NCI-H2029 treated with DMSO at 0.1 percent for 48 hours (cell line): Measurements from ENCODE around the gene DOCK1.

Source experiments
- DNase-seq: peaks from one replicate; lab custom pipeline; 2025; lab: John Stamatoyannopoulos, UW

DOCK1 gene

DNA sequence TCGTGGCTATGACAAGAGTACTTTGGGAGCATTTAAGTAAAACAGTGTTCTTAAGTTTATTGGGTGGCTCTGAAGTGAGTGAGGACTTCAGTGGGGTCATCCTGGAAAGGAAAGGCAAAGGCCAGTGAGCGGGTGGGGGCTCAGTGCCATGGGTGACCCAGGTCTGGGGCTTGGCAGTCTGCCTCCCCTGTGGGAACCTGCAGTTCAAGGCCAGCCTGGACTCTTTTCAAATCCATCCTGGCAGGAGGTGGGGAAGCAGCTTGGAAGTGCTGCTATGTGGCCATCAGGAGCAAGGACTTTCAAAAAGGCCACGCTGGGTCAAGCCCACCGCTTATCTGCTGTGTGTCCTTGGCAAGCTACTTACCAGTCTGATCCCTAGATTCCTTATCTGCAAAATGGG is 495.0 kb downstream of the DOCK1 start:
- no peak for DNase-seq

DNA sequence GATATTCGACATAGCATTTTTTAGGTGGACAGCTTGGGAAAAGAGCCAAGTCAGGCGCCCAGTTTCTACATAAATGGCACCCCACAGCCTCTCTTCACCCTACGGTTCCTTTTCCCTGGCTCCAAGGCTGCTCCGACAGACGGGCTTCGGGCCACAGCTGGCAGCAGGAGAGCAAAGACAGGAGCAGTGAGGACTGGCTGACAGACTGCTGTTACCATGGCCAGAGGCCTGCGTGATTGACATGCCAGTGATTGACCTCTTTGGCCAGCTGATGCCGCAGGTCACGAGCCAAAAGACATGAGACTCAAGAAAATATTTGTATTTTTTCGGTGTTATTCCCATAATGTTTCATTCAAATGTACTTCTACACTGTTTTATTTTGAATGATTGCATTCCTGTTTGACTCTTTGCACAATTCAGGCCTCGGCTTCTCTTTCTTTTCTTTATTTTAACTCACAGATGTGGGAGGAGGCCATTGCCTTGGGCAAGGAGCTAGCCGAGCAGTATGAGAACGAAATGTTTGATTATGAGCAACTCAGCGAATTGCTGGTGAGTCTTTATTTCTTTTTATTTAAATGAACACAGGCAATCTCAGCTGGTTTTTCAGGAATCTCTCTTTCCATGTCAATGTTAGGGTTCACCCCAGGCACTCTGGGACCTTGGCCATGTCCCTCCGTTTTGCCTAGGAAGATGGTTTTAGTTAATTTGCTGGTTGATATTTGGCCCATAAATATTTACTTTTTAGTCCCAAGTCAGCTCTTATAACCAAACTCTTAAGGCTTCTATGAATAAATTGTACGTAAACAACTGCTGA is 497.6 kb downstream of the DOCK1 start:
- no peak for DNase-seq

DNA sequence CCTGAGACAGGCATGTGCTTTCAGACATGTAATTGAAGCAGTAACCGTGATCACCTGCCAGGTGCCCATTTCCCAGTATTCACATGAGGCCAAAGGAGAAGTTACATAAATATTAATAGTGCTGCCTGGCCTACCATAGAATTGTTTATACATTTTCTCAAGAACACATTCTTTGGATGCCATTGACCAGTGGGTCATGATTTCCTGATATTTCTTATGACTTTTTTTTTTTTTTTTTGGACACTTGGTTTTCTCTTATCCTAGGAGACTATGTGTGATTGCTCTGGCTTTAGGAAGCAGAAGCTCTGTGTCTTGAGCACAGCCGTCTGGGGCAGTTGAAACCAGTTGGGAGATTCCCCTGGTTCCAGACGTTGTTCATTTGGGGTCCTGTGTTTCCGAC is 500.0 kb downstream of the DOCK1 start:
- DNase-seq, result no peak

DNA sequence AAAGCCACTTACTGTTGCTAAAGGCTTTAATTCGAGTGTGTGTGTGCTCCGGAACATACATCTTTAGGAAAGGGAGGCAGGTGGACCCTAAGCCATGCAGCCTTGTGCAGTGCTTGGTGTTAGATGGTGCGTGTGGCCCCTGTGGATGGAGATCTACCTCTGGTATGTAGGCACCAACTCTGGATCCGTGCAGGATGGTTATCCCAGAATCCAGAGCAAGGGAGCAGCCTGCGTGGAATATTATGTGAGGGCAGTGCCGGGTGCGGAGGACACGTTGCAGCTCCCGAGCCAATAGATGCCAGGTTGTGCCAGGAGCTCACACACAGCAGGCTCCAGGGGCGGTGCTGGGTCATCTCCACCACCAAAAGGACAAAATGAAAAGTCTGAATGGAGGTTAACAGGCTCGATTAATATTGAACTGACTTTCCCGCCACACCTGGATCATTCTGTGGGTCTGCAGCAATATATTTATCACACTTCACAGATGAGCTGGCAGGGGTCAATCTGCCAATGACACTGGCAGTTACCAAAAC is 500.9 kb downstream of the DOCK1 start:
- no peak for DNase-seq

DNA sequence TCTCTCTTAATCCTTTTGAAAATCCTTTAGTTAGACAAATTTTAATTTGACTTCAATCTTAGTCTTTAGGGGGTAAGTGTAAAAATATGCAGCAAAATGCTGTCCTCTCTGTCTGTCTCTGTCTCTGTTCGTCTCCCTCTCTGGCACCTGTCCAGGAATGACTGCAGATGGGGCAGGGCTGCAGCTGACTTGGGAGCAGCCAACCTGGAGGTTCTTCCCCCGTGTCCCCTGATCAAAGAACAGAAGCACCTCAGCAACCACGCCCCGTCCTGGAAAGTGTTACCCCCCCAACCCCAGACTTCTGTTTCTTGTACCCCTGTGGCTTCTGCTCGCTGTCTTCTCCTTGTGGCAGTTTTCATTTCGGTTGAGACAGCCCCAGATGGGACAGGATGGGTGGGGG is 502.3 kb downstream of the DOCK1 start:
- no peak for DNase-seq

DNA sequence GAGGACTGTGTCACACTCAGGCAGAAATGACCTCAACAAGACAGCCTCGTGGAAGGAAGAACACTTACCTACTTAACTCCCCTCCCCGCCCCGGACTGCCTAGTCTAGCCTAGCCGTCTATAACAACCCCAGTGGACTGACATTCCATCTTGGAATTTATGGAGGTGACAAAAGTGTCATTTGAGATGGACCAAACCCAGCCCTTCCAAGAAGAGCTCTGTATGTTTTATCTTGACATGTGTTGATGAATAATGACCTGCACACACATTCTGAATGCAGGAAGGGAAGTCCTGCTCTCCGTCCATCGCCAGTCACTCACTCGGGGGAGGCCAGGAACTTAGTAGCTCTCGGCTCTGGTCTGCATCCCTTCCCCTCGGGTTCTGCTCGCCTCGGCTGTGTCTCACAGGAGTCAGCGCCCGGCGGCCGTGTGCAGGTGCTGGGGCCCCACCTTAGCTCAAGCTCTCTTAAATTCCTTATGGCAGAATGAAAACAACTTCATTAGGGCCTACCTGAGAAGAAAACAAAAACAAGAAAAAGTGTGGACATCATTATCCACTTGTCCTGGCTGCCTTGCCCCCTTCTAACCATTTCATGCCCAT is 503.0 kb downstream of the DOCK1 start:
- no peak for DNase-seq

DNA sequence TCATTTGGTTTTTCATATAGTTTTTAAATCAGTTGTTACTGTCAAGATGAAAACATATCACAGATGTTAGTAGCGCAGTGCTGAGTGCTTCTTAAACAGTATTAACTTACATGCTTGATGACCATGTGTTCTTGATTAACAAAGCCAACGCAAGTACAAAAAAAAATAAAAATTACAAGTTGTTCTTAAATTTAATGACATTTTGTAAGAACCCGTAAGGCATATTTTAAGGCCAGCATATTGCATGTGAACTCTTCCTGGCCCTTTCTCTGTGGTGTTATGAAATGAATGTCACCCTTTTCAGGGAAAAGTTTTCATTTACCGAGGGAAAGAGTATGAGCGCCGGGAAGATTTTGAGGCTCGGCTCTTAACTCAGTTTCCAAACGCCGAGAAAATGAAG is 503.5 kb downstream of the DOCK1 start:
- DNase-seq, result no peak

DNA sequence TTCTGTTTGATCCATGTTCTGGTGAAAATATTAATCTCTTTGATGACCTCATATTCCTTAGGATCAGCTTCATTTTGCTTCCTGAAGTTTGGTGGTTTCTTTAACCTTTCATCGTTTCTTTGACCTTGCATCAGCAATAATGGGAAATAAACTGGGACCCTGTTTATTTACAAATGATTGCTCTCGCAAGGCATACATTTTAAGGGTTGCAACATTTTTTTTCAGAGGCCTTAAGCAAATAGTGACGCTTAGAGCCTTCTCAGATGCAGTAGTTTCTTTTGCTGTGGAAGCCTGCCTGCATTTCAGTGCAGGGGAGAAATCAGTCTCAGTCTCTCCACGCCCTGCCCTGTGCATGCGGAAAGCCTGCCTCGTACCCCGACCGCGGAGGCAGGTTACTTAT is 504.8 kb downstream of the DOCK1 start:
- no peak for DNase-seq

DNA sequence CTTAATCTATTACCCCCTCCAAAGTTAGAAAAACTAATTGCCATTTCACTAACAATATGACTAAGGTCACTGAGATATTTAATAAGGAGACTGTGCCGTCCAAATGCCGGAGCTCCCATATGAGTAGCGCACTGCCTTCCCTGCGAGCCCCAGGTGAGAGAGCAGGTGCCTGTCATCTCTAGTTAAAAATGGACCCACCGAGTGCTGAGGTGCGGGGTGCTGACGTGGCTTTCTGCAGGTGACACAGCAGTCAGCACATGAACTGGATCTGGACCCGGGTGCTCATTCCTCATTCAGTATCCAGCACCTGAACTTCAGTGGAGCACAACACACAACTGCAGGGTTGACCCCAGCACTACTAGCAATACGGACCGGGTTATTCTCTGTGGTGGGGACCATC is 505.8 kb downstream of the DOCK1 start:
- DNase-seq, result no peak

DNA sequence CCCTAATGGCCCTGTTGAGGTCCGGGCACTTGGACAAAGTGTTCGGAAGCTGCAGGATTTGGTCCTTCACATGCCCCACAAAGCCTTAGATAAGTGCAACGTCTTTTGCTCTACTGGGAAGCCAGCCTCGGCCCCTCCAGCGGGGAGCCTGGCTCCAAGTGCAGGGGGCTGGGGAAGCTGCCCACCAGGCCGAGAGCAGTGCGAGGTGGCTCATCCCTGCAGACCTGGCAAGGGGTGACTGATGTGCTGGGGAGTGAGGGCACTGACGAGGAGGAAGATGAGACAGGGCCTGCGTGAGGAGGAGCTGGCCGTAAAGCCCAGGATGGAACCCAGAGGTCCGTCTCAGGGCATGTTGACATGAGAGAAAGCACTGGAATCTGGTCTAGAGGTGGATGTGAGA is 508.1 kb downstream of the DOCK1 start:
- no peak for DNase-seq

DNA sequence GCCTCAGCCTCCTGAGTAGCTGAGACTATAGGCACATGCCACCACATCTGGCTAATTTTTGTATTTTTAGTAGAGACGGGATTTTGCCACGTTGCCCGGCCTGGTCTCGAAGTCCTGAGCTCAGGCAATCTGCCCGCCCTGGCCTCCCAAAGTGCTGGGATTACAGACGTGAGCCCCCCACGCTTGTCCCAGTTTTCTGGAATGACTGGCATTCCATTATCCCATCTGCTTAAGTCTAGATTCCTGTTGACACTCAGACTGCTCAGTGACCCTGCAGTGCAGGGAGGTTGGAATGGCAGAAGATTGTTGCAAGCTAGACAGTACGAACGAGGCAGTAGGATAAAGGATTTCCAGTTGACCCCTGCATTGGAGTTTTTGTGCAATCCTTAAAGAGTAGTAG is 508.8 kb downstream of the DOCK1 start:
- no peak for DNase-seq

DNA sequence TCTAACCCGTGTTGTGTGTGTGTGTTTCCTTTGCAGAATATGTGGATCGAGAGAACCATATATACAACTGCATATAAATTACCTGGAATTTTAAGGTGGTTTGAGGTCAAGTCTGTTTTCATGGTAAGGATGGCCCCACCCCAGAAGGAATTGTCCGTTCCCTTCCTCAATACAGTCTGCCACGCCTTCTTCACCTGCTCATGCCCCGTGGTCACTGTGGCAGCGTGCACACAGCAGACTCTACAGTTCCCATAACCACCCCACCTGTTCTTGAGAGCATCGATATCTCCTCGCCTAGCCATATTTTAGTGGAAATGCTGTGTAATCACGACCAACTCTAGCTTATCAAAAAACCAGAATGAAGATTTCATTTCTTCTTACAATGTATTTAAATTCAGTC is 509.9 kb downstream of the DOCK1 start:
- DNase-seq, result no peak

DNA sequence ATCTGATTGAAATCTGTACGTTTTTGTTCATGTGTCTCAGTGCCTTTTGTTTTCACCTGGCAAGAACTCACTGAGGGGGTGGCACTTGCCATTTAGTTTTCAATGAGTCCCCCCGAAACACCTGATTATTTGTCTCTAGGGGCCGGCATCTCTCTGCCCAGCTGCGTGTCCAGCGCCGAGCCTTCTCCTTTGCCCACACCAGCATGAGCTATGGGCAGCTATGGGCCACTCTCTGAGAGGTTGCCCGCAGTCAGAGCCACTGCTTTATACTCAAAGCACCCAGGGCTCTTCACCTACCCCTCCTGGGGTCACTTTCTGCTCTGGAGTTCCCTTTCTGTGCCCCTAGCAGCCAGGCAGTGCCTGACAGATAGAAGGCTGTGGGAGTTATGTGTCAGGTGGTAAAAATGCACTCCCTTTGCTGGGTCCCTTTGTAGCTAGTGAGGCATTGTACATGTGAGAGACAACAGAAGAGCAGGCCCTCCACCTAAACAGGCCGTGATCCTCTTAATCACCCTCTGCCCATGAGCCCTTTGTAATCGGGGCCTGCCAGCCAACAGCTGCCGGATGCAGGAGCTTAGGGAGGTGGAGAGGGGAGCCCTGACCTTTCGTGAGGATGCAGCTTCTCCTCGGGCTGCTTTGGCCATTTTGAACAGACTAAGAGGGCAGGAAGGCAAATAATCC is 510.8 kb downstream of the DOCK1 start:
- DNase-seq, result no peak

DNA sequence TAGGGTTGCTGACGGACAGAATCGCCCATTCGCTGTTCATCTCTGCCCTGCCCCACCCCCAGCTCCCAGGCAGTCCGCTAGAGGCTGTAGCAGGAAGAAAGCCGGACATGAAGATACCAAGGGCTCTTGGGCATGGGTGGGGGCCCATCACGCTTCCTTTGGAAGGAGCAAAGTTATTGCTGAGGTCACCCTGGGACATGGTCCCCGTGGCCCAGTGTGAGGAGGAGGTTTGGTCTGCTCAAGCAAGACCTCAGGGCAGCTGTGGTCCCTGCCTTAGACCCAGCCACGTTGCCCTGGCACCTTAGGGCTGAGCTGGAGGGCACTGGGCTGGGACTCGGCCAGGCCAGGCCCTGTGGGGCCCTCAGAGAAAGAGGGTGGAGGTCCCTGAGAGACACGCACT is 511.8 kb downstream of the DOCK1 start:
- no peak for DNase-seq

DNA sequence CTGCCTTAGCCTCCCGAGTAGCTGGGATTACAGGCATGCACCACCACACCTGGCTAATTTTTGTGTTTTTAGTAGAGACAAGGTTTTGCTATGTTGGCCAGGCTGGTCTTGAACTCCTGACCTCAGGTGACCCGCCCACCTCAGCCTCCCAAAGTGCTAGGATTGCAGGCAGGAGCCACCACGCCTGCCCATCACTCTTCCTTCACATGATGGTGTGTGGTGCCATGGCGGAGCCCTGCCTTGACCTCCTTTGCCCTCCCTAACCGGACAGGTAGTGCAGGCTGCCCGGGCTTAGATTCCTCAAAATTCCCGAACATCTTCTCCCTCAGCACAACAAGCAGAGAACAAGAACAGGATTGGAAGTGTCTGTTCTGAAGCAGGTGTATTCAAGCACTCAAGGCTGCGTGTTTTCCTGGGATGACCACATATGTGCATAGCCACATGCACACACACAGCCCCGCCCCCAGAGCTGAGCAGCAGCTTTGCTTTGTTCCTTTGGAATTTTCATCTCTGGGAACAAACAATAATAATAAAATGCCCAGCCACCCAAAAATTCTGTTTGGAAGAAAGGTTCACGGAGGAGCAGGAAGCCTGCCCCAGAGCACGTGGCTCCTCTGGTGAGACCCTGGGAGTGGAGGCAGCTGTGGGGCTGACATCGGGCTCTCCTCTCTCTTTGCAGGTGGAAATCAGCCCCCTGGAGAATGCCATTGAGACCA is 512.6 kb downstream of the DOCK1 start:
- DNase-seq, result no peak

DNA sequence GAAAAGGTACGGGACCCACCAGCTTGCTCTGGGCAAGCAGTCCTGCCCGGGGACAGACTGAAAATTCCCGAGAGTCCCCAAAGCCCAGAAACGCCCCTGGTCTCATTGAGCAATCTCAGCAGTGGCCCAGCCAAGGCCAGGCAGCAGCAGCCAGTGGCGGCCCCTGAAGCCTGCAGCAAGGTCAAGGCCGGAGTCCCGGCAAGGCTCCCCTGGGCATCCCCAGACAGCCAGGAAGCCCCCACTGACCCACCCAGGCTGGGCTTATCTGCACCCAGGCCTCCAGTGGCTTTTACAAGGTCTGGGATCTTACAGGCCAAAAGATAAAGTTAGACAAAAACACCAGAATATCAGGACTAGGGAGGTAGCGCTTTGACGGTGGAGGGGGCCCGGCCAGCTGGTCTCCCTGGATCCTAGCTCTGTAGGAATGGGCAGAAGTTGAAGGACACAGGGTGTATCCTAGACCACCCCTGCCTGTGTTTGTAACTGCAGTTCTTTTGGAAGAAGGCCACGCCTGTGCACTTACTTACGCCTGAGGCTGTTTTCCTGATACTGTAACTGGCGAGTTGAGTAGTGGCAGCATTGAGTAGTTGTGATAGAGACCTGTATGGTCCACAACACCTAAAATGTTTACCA is 513.4 kb downstream of the DOCK1 start:
- DNase-seq, result no peak

DNA sequence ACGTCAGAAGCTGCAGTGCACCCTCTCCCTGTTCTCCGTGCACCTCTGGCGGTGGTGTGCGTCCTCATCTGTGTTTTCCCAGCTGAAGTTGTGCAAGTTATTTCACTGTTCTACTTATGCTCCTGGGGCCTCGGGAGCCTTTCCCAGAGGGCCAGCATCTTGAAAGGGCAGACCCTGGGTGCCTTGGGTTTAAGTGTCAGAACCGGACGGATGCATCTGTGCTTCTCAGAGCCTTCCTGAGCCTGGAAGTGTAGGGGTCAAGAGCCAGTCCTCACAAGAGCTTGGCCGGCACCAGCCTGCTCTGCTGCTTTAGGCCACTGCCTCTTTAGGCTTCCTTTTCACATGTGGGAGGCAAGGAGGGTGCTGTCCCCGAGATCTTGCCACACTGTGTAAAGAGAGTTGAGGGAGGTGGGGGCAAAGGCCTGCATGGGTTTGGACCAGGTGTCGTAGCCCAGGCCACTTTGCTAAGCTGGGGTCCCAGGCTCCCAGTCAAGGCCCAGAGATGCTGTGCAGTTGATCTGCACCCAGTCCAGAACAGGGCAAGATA is 515.0 kb downstream of the DOCK1 start:
- no peak for DNase-seq

DNA sequence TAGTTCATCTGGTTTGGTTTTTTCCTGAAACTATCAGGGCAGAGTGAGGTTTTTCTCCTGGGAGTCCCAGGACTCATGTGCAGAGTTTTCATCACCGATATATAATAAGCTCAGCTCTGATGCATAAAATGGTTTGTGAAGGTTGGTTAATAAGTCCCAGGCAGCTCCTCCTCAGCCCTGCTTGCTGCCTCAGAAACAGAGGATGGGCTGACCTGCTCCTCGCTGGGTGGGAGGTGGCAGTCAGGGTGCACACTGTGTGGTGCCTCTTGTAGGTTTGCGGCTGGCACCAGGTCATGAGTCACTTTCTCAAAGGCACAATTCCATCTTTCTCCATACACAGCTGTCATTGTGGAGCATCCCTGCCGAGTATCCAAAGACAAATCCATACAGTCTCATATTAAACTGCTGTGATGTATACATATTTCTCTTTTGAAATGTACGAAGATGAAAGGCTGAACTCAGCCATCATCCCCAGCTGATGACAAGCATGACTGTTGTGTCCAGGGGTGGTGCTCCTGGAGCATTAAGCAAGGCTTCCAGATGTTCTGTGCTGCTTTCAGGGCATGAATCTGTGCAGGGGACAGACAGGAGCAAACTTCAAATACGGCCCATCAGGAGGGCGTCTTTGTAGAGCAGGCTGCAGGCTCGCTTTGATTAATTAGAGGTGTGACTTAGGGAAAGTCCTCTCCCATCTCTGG is 518.1 kb downstream of the DOCK1 start:
- no peak for DNase-seq

DNA sequence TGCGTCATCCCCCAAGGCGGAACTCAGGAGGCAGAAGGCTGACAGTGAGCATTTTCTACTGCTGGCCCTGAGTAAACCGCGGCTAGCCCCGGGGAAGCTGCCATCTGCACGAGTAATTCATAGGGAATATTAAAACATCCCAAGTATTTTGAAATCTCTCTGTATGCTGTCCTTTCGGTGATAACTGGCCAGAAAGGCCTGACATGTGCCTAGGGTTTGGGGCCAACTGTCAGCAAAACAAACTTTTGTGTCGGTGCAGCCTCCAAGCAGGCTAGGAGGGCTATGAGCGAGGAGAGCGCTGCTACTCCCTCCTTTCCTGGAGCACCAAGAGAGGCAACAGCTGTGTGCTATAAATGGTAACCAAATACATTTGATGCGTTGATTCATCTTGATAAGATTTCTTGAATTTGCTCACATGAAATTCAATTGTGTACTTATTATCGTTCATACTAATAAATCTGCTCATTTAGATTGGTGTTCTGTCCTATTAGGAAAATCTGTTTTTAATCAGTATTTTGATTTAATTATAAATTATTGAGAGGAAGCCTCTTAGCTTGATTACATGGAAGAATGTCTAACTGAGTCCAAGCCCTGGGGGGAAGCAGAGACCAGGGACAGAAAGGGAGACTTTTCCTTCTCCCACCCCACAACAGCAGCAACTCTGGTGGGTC is 519.5 kb downstream of the DOCK1 start:
- no peak for DNase-seq

DNA sequence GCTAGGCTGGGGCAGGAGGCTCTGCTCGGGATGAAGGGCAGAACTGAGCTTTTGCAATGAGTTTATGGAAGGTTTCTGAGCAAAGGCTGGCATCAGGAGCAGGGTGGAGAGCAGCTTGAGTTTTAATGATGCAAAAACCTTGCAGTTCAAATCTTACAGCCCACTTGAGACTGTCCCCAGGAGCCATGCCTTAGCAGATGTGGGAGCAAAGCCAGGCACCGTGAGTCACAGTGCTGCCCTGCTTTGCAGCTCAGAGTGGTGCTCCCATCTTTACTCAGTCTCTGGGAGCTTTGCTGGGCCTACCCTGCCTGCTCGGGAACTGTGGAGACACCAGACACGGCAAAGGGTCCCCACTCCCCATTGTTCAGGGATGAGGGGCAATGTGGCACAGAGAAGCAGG is 521.5 kb downstream of the DOCK1 start:
- DNase-seq, result no peak

DNA sequence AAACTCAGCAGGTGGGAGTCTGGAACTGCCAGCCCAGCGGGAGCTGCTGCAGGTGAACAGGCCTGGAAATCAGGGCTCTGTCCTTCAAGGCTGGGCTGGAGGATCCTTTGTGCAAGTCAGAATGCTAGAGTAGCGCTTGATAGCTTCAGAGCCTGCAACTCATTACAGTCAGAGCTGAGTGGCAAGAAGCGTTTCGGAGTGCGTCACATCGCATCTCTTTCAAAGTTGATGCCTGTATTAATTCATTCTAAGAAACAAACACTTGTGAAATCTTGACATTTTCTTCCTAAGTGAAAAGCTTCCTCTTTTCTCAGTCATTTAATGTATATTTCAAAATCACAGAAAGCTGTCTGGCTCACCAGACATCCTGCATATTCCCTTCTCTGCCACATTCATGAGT is 522.7 kb downstream of the DOCK1 start:
- DNase-seq, result no peak
